ENCODE data around the gene ANO1.

GRCh38 chr11:70167723-70168404, 89.7 kb downstream of the ANO1 start:
- TF ChIP-seq CTCF (IDR thresholded peaks at IDR 0.05), result no peak
- no peak for TF ChIP-seq POLR2A (IDR thresholded peaks at IDR 0.05)
